K562 (cell line): ENCODE results near the gene KLK15. TPM values are rescaled to one million over a fixed set of nuclear protein-coding genes. Genes with fewer than 3 reads are reported as not detected.

Experiments used
- ETV1 ChIP-seq: fragments of 450-650 bp; conservative IDR thresholded peaks from 2 replicates; pipeline ENCODE4 v1.6.1; 2016; ENCODE audit warnings: missing genetic modification characterization, control low read depth, low read depth, missing compliant biosample characterization
- FIP1L1 ChIP-seq: fragments of 200-400 bp; formaldehyde crosslinking; IDR thresholded peaks from 2 replicates; pipeline ENCODE4 v1.6.1; 2018; ENCODE audit warnings: mild to moderate bottlenecking, low read depth, low read length; ENCODE audit not compliant: poor library complexity, severe bottlenecking
- MYNN ChIP-seq, 2 experiments: sonication (generic); formaldehyde crosslinking in 1 of 2; IDR thresholded peaks; 2 replicates each; pipeline versions ENCODE4 v1.5.0 to v1.6.1; 2016 to 2020; ENCODE audit warnings: antibody characterized with exemption in 1 of 2, missing genetic modification reagents in 1 of 2
- NONO ChIP-seq, 2 experiments: fragments of 200-400 bp in 1 of 2; fragments of 450-650 bp in 1 of 2; formaldehyde crosslinking in 1 of 2; IDR thresholded peaks; 2 replicates each; pipeline ENCODE4 v1.6.1; 2017; ENCODE audit warnings: low read depth in 2 of 2, mild to moderate bottlenecking in 2 of 2, moderate library complexity in 2 of 2, low read length in 1 of 2
- SMC3 ChIP-seq: conservative IDR thresholded peaks from 2 replicates; pipeline ENCODE4 v1.6.1; 2011; ENCODE audit warnings: low read depth, low read length, improper control_type of control experiment; ENCODE audit not compliant: insufficient read depth
- ZFX ChIP-seq: sonication (generic); formaldehyde crosslinking; IDR thresholded peaks from 2 replicates; pipeline ENCODE4 v1.8.0; 2022; ENCODE audit warnings: mild to moderate bottlenecking, missing genetic modification reagents, moderate library complexity
- ZNF561 ChIP-seq: fragments of 450-650 bp; formaldehyde crosslinking; conservative IDR thresholded peaks from 2 replicates; pipeline ENCODE4 v1.4.0; 2020; ENCODE audit warnings: mild to moderate bottlenecking, moderate library complexity
- polyA plus RNA-seq, 8 experiments: library from polyadenylated mRNA; depleted of rRNA in 4 of 8; stranded (reverse) in 5 of 8; unstranded in 3 of 8; fragments of >200 nt; fragmentation: Nextera tagmentation in 2 of 8; fragmentation: Illumina TruSeq in 1 of 8; extraction: Ambion mirVana in 2 of 8; extraction: Trizol in 1 of 8; gene quantifications; 2 replicates each; pipeline versions ENCODE4 v1.2.1 to v1.2.3, GENCODE V29; 2011 to 2014; ENCODE audit warnings: inconsistent platforms in 1 of 8, missing spikeins in 1 of 8
- total RNA-seq, 7 experiments: library from RNA; depleted of rRNA in 6 of 7; stranded (reverse); fragments of >200 nt in 6 of 7; fragmentation: Illumina TruSeq in 2 of 7; extraction: Trizol in 2 of 7; gene quantifications; 2 replicates each; pipeline versions ENCODE4 v1.2.1 to v1.2.3, GENCODE V29; 2011 to 2021; ENCODE audit warnings: low replicate concordance in 1 of 7
- TF ChIP-seq, protein P1 (sequence below), 2 experiments: fragments of 450-650 bp in 1 of 2; sonication (generic) in 1 of 2; formaldehyde crosslinking in 1 of 2; IDR thresholded peaks; 2 replicates each; pipeline versions ENCODE4 v1.7.1 to v1.9.0; 2016 to 2022; ENCODE audit warnings: inconsistent platforms in 1 of 2, mild to moderate bottlenecking in 1 of 2, missing genetic modification reagents in 1 of 2
- TF ChIP-seq, protein P2 (sequence below): sonication (generic); formaldehyde crosslinking; IDR thresholded peaks from 2 replicates; pipeline ENCODE4 v1.8.0; 2022; ENCODE audit warnings: mild to moderate bottlenecking, missing genetic modification reagents
- TF ChIP-seq, protein P3 (sequence below): fragments of 250-450 bp; sonication (Bioruptor Pico); IDR thresholded peaks from 2 replicates; pipeline ENCODE4 v1.4.0; 2020
- TF ChIP-seq, protein P4 (sequence below), 2 experiments: IDR thresholded peaks; 2 replicates each; pipeline ENCODE4 v1.6.1; 2011; ENCODE audit warnings: borderline replicate concordance in 1 of 2, control low read depth in 1 of 2, low read depth in 1 of 2, low read length in 1 of 2, mild to moderate bottlenecking in 1 of 2, mixed read lengths in 1 of 2, moderate library complexity in 1 of 2; ENCODE audit not compliant: insufficient read depth in 1 of 2, insufficient read length in 1 of 2, poor library complexity in 1 of 2, severe bottlenecking in 1 of 2; ENCODE audit errors: extremely low read depth in 1 of 2

The KLK15 gene
- total and polyA plus RNA-seq, 9 of the 15 experiments (the other 6 are each of a cell fraction or from before 2014, with no cell fraction given) = not detected

DNA sequence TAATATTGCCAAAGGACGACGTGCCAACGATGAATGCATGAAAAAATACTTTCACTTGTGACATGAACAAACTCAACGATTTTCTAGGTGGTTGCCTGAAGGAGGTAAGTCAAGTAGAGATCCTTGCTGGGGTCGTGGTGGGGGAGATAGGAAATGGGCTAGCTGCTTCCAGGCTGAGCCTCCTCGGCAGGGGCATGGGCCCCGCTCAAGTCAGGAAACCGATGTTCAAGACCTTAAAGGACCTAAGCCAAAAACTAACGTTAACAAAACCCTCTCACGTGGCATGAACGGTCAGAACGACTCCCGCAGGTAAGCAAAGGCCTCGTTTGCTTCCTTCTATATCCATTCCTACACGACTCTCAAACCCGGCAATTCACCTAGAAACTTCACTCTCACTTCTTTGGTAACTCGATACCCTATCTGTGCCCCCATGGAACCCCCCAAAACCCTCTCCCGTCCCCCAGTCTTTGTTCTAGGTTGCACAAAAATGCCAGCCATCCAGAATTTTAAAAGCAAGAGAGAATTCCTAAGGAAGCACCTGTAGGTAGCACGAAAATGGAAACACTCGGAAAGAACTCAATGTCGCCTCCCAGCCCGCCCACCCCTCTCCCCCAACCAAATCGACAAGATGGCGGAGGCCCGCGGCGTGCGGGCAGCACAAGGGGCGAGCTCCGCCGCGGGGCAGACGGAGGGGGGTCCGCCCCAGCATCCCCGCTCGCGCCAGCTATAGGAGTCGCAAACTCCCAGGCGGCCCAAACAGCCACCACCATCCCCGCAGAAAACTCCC is 29.5 kb downstream of the KLK15 start (continued):
- no peak for TF ChIP-seq SMC3
- TF ChIP-seq, protein P1, sequence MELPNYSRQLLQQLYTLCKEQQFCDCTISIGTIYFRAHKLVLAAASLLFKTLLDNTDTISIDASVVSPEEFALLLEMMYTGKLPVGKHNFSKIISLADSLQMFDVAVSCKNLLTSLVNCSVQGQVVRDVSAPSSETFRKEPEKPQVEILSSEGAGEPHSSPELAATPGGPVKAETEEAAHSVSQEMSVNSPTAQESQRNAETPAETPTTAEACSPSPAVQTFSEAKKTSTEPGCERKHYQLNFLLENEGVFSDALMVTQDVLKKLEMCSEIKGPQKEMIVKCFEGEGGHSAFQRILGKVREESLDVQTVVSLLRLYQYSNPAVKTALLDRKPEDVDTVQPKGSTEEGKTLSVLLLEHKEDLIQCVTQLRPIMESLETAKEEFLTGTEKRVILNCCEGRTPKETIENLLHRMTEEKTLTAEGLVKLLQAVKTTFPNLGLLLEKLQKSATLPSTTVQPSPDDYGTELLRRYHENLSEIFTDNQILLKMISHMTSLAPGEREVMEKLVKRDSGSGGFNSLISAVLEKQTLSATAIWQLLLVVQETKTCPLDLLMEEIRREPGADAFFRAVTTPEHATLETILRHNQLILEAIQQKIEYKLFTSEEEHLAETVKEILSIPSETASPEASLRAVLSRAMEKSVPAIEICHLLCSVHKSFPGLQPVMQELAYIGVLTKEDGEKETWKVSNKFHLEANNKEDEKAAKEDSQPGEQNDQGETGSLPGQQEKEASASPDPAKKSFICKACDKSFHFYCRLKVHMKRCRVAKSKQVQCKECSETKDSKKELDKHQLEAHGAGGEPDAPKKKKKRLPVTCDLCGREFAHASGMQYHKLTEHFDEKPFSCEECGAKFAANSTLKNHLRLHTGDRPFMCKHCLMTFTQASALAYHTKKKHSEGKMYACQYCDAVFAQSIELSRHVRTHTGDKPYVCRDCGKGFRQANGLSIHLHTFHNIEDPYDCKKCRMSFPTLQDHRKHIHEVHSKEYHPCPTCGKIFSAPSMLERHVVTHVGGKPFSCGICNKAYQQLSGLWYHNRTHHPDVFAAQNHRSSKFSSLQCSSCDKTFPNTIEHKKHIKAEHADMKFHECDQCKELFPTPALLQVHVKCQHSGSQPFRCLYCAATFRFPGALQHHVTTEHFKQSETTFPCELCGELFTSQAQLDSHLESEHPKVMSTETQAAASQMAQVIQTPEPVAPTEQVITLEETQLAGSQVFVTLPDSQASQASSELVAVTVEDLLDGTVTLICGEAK (IDR thresholded peaks at IDR 0.05) = no peak
- TF ChIP-seq, protein P1 (CRISPR knock-in tag; IDR thresholded peaks at IDR 0.05) = no peak
- TF ChIP-seq ZFX = no peak
- no peak for TF ChIP-seq ETV1 (tag)
- no peak for TF ChIP-seq ZNF561 (CRISPR knock-in tag)
- TF ChIP-seq, protein P2, sequence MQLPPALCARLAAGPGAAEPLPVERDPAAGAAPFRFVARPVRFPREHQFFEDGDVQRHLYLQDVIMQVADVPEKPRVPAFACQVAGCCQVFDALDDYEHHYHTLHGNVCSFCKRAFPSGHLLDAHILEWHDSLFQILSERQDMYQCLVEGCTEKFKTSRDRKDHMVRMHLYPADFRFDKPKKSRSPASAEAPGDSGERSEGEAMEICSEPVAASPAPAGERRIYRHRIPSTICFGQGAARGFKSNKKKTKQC (CRISPR knock-in tag) = no peak
- TF ChIP-seq FIP1L1 = no peak
- TF ChIP-seq, protein P3, sequence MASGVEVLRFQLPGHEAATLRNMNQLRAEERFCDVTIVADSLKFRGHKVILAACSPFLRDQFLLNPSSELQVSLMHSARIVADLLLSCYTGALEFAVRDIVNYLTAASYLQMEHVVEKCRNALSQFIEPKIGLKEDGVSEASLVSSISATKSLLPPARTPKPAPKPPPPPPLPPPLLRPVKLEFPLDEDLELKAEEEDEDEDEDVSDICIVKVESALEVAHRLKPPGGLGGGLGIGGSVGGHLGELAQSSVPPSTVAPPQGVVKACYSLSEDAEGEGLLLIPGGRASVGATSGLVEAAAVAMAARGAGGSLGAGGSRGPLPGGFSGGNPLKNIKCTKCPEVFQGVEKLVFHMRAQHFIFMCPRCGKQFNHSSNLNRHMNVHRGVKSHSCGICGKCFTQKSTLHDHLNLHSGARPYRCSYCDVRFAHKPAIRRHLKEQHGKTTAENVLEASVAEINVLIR (CRISPR knock-in tag) = no peak
- no peak for TF ChIP-seq MYNN (IDR thresholded peaks at IDR 0.05)
- no peak for TF ChIP-seq MYNN (CRISPR knock-in tag; IDR thresholded peaks at IDR 0.05)
- TF ChIP-seq, protein P4, sequence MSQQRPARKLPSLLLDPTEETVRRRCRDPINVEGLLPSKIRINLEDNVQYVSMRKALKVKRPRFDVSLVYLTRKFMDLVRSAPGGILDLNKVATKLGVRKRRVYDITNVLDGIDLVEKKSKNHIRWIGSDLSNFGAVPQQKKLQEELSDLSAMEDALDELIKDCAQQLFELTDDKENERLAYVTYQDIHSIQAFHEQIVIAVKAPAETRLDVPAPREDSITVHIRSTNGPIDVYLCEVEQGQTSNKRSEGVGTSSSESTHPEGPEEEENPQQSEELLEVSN (IDR thresholded peaks at IDR 0.05; ENCODE audit: borderline replicate concordance in 1 of 2, extremely low read depth in 1 of 2, insufficient read depth in 1 of 2, insufficient read length in 1 of 2, low read depth in 1 of 2, low read length in 1 of 2, poor library complexity in 1 of 2, severe bottlenecking in 1 of 2) = no peak
- TF ChIP-seq NONO (IDR thresholded peaks at IDR 0.05; ENCODE audit: low read depth in 2 of 2, low read length in 1 of 2) = no peak
